ENCODE measurements around the gene CCL26.
A peak's percentile ranks its signal among the peaks of the same experiment; 100 is the strongest.
"Not testable (repeated sequence)": the region's sequence is repeated elsewhere in the genome, so short reads cannot be mapped to it uniquely, and the experiment has no call there.

CCL26 gene

DNA sequence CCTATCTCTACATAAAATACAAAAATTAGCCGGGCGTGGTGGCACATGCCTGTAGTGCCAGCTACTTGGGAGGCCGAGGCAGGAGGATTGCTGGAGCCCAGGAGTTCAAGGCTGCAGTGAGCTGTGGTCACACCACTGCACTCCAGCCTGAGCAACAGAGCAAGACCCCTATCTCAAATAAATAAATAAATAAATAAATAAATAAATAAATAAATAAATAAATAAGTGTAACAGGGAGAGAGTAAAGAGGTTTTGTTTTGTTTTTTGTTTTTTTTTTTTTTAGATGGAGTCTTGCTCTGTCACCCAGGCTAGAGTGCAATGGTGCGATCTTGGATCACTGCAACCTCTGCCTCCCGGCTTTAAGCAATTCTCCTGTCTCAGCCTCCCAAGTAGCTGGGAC, 20.6 kb upstream of the CCL26 start:
- not testable (repeated sequence) for DNase-seq (ENCODE audit: low spot score)

DNA sequence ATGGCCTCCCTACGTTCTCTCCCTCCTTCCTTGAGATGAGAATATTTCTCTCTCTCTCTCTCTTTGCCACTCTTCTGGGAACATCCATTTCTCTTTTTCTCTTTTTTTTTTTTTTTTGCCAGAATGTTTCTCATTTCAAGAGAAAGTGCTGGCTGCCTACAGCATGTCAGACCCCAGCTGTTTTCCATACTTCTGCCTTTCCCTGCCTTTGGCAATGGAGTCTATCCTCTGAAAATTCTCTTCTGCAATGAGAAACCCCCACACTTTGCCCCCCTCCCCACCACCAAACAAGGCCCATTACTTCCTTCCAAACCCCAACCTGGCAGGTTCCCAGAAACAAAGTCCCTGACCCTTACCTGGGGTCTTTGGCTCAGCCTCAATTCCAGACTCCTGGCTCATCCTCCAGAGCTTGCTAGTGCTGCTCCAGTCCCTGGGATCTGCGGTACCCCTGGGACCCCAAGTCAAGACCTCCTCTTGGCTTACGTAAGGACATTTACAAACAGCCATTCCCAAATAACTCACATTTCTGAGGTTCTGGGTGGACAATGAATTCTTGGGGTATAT, 17.4 kb upstream of the CCL26 start:
- no peak for DNase-seq (ENCODE audit: low spot score)

DNA sequence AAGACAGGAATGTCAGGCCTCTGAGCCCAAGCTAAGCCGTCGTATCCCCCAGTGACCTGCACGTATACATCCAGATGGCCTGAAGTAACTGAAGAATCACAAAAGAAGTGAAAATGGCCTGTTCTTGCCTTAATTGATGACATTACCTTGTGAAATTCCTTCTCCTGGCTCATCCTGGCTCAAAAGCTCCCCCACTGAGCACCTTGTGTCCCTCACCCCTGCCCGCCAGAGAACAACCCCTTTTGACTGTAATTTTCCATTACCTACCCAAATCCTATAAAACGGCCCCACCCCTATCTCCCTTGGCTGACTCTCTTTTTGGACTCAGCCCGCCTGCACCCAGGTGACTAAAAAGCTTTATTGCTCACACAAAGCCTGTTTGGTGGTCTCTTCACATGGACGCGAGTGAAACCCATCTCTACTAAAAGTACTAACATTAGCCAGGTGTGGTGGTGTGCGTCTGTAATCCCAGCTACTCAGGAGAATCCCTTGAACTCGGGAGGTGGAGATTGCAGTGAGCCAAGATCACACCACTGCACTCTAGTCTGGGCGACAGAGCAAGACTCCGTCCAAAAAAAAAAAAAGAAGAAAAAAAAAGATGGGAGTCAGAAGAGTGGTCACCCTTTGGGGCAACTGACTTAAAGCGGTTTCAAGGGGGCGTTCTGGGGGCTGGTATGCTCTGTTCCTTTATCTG, 16.3 kb upstream of the CCL26 start:
- not testable (repeated sequence) for DNase-seq (ENCODE audit: low spot score)

DNA sequence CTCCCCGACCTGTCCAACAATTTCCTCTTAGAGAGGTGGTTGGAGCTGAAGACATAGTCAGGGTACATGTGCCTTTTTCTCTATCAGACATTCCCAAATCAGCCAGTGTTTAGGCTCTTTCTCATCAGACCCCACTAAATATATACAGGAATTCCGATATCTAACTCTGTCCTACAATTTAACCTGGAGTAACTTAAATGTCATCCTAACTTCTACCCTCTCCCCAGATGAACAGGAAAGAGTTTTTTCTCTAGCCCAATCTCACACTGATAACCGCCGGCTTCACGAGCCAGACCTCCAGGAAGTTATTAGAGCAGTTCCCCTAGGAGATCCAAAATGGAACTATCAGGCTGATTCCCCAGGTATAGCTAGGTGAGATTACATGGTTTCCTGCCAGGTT, 11.0 kb upstream of the CCL26 start:
- not testable (repeated sequence) for DNase-seq (ENCODE audit: low spot score)

DNA sequence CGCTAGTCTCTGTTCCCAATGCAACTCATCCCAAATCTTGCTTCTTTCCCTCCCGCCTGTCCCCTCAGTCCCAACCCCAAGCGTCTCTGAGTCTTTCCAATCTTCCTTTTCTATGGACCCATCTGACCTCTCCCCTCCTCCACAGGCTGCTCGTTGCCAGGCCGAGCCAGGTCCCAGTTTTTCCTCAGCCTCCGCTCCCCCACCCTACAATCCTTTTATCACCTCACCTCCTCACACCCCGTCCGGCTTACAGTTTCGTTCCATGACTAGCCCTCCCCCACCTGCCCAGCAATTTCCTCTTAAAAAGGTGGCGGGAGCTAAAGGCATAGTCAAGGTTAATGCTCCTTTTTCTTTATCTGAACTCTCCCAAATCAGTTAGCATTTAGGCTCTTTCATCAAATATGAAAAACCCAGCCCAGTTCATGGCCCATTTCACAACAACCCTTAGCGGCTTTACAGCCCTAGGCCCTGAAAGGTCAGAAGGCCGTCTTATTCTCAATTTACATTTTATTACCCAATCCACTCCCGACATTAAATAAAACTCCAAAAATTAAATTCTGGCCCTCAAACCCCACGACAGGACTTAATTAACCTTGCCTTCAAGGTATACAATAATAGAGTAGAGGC, 8.7 kb upstream of the CCL26 start:
- DNase-seq (ENCODE audit: low spot score) = not testable (repeated sequence)

DNA sequence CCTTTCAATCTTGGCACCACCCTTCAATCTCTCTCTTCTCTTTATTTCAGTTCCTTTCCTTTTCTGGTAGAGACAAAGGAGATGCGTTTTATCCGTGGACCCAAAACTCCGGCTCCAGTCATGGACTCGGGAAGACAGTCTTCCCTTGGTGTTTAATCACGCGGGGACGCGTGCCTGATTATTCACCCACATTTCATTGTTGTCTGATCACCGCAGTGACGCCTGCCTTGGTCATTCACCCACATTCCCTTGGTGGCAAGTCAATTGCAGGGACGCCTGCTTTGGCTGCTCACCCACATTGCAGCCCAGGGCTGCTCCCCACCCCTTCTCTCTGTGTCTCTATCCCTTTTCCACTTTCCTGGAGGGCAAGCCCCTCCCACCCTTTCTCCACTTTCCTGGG, 7.5 kb upstream of the CCL26 start:
- not testable (repeated sequence) for DNase-seq (ENCODE audit: low spot score)

DNA sequence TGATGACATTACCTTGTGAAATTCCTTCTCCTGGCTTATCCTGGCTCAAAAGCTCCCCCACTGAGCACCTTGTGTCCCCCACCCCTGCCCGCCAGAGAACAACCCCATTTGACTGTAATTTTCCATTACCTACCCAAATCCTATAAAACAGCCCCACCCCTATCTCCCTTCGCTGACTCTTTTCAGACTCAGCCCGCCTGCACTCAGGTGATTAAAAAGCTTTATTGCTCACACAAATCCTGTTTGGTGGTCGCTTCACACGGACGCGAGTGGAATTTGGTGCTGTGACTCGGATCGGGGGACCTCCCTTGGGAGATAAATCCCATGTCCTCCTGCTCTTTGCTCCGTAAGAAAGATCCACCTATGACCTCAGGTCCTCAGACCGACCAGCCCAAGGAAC, 7.0 kb upstream of the CCL26 start:
- not testable (repeated sequence) for DNase-seq (ENCODE audit: low spot score)

DNA sequence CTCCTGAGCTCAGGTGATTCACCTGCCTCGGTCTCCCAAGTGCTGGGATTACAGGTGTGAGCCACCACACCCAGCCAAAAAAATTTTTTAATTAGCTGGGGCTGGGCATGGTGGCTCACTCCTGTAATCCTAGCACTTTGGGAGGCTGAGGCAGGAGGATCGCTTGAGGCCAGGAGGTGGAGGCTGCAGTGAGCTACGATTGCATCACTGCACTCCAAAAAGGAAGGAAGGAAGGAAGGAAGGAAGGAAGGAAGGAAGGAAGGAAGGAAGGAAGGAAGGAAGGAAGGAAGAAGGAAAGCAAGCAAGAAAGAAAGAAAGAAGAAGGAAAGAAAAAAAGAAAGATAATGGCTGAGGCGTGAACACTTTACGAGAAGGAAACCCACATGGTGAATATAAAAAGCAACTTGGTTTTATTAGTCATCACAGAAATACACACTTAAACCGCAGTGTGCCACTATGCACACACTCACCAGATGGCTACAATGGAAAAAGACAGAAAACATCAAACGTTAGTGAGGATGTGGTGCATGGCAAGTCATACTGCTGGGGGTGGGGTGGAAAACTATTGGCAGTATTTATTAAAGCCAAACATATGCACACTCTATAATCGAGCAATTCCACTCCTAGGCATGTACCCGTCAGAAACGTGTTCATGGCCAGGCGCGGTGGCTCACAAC, 4.4 kb upstream of the CCL26 start:
- peak; percentile 71 for DNase-seq (ENCODE audit: low spot score)

DNA sequence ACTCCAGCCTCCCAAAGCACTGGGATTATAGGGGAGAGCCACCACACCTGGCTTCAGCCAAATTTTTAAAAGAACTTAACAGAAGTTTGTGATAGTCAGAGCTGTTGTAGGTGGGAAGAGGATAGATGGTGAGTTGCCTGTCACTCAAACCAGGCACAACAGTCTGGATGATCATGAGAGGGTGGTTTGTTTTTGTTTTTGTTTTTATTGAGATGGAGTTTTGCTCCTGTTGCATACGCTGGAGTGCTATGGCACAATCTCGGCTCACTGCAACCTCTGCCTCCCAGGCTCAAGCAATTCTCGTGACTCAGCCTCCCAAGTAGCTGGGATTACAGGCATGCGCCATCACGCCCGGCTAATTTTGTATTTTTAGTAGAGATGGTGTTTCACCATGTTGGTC, 1.9 kb upstream of the CCL26 start:
- DNase-seq (ENCODE audit: low spot score) = not testable (repeated sequence)

DNA sequence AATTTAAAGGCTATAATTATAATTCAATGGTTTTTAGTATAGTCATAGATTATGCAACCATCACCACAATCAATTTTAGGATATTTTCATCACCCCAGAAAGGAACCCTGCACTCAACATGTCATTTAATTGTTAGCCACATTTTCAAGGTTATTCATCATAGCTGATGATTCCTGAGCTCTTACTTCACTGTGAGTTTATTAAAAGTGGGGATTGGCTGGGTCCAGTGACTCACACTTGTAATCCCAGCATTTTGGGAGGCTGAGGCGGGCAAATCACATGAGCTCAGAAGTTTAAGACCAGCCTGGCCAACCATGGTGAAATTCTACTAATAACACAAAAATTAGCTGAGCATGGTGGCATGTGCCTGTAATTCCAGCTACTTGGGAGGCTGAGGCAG, 787 bp downstream of the CCL26 start:
- no peak for DNase-seq (ENCODE audit: low spot score)

DNA sequence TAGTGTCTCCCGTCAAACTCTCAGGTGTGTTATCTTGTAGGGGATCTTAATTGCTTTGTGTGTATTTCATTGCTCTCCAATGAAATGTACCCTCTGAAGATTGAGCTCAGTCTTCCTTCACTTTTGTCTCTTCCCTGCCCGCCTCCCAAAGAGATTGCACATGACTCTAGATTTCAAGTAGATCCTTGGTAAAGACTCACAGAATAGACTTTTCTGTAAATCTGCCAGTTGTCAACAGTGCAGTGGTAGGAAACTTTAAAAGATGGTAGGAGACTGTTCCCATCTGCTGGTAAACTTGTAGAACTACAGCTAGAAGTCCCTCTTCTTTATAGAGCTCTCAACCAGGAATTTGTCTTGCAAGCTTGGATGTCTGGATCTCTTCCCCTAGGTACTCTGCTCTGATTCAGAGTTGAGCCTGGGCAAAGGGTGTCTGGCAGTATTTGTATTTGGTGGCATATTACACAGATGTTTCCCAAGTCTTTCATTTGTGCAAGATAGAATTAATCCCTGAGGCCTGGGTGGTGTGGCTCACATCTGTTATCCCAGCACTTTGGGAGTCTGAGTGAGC, 9.6 kb downstream of the CCL26 start:
- DNase-seq (ENCODE audit: low spot score) = peak; percentile 84

DNA sequence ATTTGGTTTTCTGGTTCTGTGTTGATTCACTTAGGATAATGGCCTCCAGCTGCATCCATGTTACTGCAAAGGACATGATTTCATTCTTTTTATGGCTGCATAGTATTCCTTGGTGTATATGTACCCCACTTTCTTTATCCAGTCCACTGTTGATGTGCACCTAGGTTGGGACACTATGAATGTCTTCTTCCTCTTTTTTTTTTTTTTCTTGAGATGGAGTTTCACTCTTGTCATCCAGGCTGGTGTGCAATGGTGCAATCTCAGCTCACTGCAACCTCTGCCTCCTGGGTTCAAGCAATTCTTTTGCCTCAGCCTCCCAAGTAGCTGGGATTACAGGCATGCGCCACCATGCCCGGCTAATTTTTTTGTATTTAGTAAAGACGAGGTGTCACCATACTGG, 10.2 kb downstream of the CCL26 start:
- not testable (repeated sequence) for DNase-seq (ENCODE audit: low spot score)

DNA sequence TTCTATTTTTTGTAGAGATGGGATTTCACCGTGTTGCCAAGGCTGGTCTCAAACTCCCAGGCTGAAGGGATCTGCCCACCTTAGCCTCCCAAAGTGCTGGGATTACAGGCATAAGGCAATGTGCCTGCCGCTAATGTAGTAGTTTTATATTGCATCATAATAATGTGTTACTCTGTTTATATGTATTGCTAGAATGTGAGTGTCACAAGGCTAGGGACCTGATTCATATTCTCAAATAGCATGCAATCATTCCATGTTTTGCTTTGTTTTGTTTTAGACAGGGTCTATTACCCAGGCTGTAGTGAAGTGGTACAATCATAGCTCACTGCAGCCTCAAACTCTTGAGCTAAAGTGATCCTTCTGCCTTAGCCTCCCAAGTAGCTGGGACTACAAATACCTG, 13.5 kb downstream of the CCL26 start:
- peak; percentile 52 for DNase-seq (ENCODE audit: low spot score)

DNA sequence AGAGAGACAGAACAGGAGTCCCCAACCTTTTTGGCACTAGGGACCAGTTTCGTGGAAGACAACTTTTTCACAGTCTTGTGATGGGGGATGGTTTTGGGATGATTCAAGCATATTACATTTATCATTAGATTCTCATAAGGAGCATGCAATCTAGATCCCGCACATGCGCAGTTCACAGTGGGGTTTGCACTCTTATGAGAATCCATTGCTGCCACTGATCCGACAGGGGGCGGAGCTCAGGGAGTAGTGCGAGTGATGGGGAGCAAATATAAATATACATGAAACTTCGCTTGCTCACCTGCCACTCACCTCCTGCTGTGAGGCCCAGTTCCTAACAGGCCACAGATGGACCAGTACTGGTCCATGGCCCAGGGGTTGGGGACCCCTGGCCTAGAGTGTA, 14.2 kb downstream of the CCL26 start:
- no peak for DNase-seq (ENCODE audit: low spot score)

DNA sequence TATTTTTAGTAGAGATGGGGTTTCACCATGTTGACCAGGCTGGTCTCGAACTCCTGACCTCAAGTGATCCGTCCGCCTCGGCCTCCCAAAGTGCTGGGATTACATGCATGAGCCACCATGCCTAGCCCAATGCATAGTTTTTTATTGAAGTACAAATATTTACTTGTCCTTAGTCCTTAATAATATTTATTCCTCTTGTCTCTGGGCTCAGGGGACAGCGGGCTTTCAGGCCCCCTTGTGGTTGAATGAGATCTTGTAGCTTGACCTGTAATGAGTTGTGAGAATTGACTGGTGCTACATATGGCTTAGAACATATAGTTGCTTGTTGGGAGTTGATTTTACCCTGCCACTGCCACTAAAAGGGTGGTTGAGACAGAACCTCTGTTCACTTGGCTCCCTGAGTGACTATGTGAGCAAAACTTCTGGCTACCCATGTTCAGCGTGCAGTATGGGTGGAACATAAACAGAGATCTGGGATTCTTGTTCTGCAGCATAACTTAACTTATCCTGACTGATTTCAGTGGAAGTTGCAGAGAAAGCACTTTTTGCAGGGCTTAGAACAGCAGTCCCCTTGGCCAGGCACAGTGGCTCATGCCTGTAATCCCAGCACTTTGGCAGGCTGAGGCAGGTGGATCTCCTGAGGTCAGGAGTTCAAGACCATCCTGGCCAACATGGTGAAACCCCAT, 14.9 kb downstream of the CCL26 start:
- peak; percentile 59 for DNase-seq (ENCODE audit: low spot score)

DNA sequence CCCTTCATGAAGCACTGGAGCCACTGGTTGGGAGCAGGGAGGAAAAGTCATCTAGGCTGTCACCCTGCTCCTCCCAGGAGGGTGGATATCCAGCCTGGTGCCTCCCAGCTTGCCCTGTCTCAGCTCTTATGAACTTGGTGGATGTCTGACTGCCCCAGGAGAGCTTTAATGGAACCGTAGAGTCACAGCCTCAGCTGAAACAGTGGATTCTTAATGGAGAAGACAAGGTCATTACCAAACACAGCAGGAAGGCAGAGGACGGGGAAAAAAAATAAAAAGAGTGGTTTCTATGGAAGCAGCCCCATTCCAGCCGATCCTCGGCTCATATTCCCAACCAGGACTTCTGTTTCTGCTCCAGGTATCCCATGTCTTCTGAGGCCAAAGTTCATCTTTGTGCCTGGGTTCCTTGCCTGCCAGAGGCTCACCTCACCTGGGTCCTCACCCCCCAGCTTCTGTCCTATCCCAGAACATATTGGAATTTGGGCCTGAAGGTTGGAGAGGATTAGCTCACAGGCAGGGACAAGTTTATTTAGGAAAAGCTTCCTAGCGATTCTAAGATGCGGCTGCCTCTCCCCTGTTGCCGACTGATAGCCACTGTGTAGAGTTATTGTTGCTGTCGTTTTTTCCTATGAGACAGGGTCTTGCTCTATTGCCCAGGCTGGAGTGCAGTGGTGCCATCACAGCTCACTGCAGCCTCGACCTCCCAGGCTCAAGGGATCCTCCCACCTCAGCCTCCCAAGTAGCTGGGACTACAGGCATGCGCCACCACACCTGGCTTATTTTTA, 15.6 kb downstream of the CCL26 start:
- DNase-seq (ENCODE audit: low spot score) = no peak

DNA sequence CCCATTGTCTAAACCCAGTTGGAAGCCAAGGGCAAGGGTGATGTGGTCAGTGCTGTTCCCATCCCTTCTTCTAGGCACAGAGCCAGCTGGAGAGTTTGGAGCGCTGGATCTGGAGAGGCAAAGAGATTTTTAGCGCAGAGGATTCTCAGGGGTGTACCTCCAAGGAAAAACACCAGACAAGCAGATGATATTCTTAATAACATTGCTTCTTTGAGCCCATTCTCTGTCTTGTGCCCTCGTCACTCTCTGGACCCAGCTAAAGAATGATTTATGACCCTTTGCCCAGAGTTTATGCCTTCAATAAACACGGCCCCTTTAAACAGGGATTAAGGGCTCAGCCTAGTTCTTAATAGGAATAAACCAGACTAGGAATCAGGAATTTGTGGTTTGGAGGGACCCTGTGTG, 28.6 kb downstream of the CCL26 start:
- DNase-seq (ENCODE audit: low spot score) = no peak

DNA sequence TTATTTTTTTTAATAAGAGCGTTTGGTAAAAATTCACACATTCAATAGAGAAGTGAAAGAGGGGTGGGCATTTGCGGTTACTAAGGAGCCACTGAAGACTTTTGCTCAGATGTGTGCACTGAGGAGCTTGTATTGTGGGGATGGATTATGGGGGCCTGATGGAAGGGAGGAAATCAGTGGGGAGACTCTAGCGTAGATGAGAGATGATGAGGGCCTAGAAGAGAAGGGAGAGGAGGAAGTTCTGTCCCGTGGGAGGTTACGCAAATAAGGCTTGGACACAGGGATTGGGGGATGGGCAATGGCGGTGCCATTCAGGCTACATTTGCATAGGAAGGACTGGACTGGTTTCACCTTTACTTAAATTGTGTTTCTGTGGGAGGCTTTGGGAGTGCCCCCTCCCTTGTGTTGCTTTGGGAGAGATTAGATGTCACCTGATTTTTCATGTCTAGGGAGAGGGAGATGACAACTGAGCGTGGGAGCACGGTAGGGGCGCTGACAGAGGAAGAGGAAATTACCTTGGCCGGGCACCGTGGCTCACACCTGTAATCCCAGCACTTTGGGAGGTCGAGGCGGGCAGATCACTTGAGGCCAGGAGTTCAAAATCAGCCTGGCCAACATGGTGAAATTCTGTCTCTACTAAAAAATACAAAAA, 31.0 kb downstream of the CCL26 start:
- DNase-seq (ENCODE audit: low spot score) = no peak

DNA sequence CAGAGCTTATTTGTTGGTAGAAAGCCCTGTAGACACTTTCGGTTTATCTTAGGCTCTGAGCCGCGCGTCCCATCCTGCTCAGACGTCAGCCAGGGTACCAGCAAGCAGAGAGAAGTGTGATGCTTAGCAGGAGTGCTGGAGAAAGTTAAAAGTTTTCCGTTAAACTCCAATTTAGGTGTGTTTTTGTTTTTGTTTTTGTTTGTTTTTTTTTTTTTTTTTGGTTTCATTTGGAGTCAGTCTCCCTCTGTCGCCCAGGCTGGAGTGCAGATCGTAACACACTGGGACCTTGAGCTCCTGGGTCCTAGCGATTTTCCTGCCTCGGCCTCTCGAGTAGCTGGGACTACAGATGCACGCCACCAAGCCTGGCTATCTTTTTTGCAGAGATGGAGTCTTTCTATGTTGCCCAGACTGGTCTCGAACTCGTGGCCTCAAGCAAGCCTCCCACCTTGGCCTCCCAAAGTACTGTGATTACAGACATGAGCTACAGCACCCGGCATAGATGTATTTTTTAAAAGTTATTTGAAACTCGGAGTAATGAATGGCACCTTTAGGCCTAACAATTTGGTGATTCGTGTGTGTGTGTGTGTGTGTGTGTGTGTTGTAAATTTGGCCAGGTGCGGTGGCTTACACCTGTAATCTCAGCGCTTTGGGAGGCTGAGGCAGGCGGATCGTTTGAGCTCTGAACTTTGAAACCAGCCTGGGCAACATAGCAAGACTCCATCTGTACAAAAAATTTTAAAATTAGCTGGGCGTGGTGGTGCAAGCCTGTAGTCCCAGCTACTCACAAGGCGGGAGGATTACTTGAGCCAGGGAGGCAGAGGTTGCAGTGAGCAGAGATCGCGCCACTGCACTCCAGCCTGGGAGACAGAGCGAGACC, 32.0 kb downstream of the CCL26 start:
- DNase-seq (ENCODE audit: low spot score) = no peak
